ENCODE measurements around the gene WASL.

GRCh38 chr7:123745437-123745836, 3.4 kb downstream of the WASL start:
- TF ChIP-seq CTCF (conservative IDR thresholded peaks at IDR 0.05; ENCODE audit: low read depth, low read length) (no peak), EZH2 (IDR thresholded peaks at IDR 0.05; ENCODE audit: borderline replicate concordance, low read depth, low read length, poor library complexity, severe bottlenecking) (no peak)

Data from A673 (cell line).